A673 (cell line): ENCODE results near the gene C1orf122. TPM values are rescaled to one million over a fixed set of nuclear protein-coding genes. Genes with fewer than 3 reads are reported as not detected.

Experiments used
- BruUV-seq: library from RNA; stranded (reverse); fragments of 400-500 nt; replicated peaks from 2 replicates; lab custom pipeline; 2021; lab: Mats Ljungman, UMichigan
- CTCF ChIA-PET: fragments of 300-600 bp; sonication (Branson Sonifier 250); formaldehyde crosslinking; loops from one replicate; lab custom pipeline; 2022; ENCODE audit warnings: antibody characterized with exemption; lab: Charles Lee
- POLR2A ChIA-PET: fragments of 300-600 bp; sonication (Branson Sonifier 250); formaldehyde crosslinking; loops from one replicate; lab custom pipeline; 2022; ENCODE audit warnings: antibody characterized with exemption; ENCODE audit not compliant: low non-redundant PET; lab: Charles Lee
- DNase-seq: peaks from one replicate; pipeline ENCODE4 v3.0.0-alpha.2; 2015; ENCODE audit warnings: low spot score
- H3K27ac ChIP-seq: fragments of 200-600 bp; sonication (generic); 2 replicates; pipeline ENCODE4 v1.5.1; 2016; ENCODE audit warnings: mixed run types, low read depth, mild to moderate bottlenecking, mixed read lengths, antibody characterized with exemption, low read length; ENCODE audit not compliant: poor library complexity, severe bottlenecking
- H3K27me3 ChIP-seq: fragments of 200-600 bp; sonication (generic); replicated peaks from 2 replicates; pipeline ENCODE4 v1.6.1; 2017; ENCODE audit warnings: mixed run types, low read depth, mild to moderate bottlenecking, mixed read lengths, antibody characterized with exemption, low read length; ENCODE audit not compliant: insufficient read depth, poor library complexity
- H3K36me3 ChIP-seq: fragments of 200-600 bp; sonication (generic); 2 replicates; pipeline ENCODE4 v1.6.1; 2016; ENCODE audit warnings: mixed run types, mild to moderate bottlenecking, mixed read lengths, antibody characterized with exemption, low read length; ENCODE audit not compliant: insufficient read depth, poor library complexity, severe bottlenecking
- H3K4me1 ChIP-seq: fragments of 200-600 bp; sonication (generic); 2 replicates; pipeline ENCODE4 v1.6.1; 2017; ENCODE audit warnings: mixed run types, mild to moderate bottlenecking, mixed read lengths, antibody characterized with exemption, low read length; ENCODE audit not compliant: insufficient read depth, poor library complexity, severe bottlenecking
- H3K4me3 ChIP-seq: fragments of 200-600 bp; sonication (generic); 2 replicates; pipeline ENCODE4 v1.5.1; 2016; ENCODE audit warnings: low read depth, mixed run types, mild to moderate bottlenecking, mixed read lengths, low read length; ENCODE audit not compliant: poor library complexity, severe bottlenecking
- H3K9me3 ChIP-seq: fragments of 200-600 bp; sonication (generic); 2 replicates; pipeline ENCODE4 v1.6.1; 2016; ENCODE audit warnings: mixed run types, low read depth, mild to moderate bottlenecking, mixed read lengths, antibody characterized with exemption, low read length; ENCODE audit not compliant: poor library complexity, severe bottlenecking
- EZH2 ChIP-seq: fragments of 200-600 bp; sonication (generic); IDR thresholded peaks from 2 replicates; pipeline ENCODE4 v1.6.1; 2017; ENCODE audit warnings: borderline replicate concordance, low read depth, mild to moderate bottlenecking, mixed read lengths, antibody characterized with exemption, low read length; ENCODE audit not compliant: poor library complexity, severe bottlenecking
- intact Hi-C: fragments of 100-400 bp; cut with micrococcal nuclease; formaldehyde crosslinking; loops from one replicate; pipeline ENCODE4 v1.10.0; 2022; ENCODE audit not compliant: unreplicated experiment
- total RNA-seq: library from RNA; stranded (reverse); gene quantifications from 2 replicates; pipeline ENCODE4 v1.2.3, GENCODE V29; 2021
- TF ChIP-seq, protein P1 (sequence below): fragments of 300-800, 200-600 bp; sonication (generic); conservative IDR thresholded peaks from 2 replicates; pipeline ENCODE4 v1.5.1; 2017; ENCODE audit warnings: low read depth, mild to moderate bottlenecking, antibody characterized with exemption, low read length, moderate library complexity, mixed read lengths

Gene C1orf122
- total RNA-seq, 1 experiment from 2014 or later, result 31.0 TPM

DNA sequence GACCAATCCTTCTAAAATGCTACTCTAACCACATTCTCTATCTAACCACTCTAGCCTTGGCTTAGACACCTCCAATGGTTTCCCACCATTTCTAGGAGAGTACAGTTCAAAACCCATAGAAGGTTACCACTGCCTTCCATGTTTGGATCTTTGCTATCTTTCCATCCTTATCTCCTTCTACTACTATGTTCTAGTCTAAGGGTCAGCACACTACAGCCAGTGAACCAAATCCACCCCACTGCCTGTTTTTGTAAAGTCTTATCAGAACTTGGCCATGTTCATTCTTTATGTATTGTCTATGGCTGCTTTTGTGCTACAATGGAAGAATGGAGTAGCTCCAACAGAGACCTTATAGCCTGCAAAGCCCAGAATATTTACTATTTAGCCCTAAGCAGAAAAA is 45.6 kb downstream of the C1orf122 start:
- ChIA-PET CTCF (no interaction called here), POLR2A (no interaction called here)

DNA sequence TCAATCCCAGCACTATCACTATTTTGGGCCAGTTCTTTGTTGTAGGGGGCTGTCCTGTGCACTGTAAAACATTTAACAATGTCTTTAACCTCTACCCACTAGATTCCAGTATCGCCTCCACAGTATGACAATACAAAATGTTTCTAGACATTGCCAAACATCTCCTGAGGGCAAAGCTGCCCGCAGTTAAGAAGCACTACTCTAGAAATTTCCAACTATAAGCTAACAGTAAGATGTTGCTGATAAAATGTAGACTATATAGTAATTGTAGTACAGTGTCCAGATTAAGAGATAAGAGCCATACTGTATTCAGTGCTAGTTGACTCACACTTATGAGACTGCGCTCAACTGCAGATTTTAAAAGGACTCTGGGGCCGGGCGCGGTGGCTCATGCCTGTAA is 46.8 kb downstream of the C1orf122 start:
- no peaks in the 10 kb centered on the region for H3K27me3 ChIP-seq
- intact Hi-C loops, result no loop called here
- no TSS peak for BruUV-seq
- ChIA-PET CTCF (no interaction called here), POLR2A (no interaction called here)
- H3K9me3 ChIP-seq, result no peaks in the 10 kb centered on the region
- TF ChIP-seq, protein P1, sequence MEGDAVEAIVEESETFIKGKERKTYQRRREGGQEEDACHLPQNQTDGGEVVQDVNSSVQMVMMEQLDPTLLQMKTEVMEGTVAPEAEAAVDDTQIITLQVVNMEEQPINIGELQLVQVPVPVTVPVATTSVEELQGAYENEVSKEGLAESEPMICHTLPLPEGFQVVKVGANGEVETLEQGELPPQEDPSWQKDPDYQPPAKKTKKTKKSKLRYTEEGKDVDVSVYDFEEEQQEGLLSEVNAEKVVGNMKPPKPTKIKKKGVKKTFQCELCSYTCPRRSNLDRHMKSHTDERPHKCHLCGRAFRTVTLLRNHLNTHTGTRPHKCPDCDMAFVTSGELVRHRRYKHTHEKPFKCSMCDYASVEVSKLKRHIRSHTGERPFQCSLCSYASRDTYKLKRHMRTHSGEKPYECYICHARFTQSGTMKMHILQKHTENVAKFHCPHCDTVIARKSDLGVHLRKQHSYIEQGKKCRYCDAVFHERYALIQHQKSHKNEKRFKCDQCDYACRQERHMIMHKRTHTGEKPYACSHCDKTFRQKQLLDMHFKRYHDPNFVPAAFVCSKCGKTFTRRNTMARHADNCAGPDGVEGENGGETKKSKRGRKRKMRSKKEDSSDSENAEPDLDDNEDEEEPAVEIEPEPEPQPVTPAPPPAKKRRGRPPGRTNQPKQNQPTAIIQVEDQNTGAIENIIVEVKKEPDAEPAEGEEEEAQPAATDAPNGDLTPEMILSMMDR, result no peak
- TF ChIP-seq EZH2, result no peak
- no peak for DNase-seq
- H3K36me3 ChIP-seq, result peaks cover 20% of the 10 kb centered on the region
- H3K4me3 ChIP-seq, result no peak overlapping the region
- no peak overlapping the region for H3K27ac ChIP-seq
- peaks cover 10% of the 10 kb centered on the region for H3K4me1 ChIP-seq

More for the DNA sequence above, 45.6 kb downstream of the C1orf122 start:
- H3K4me3 ChIP-seq, result no peak overlapping the region
- no peak overlapping the region for H3K27ac ChIP-seq
- H3K9me3 ChIP-seq, result no peaks in the 10 kb centered on the region
- intact Hi-C loops, result no loop called here
- DNase-seq, result no peak
- no peaks in the 10 kb centered on the region for H3K27me3 ChIP-seq
- TF ChIP-seq, protein P1, result no peak
- no peak for TF ChIP-seq EZH2
- no TSS peak for BruUV-seq
- peaks cover 2% of the 10 kb centered on the region for H3K4me1 ChIP-seq
- peaks cover 24% of the 10 kb centered on the region for H3K36me3 ChIP-seq

Other genes starting within 250 kb of the C1orf122 start
- 101 and 121 TPM in 2 replicates for gene GNL2, start 211.9 kb upstream of the C1orf122 start, total RNA-seq
- gene RSPO1, start 172.9 kb upstream of the C1orf122 start, total RNA-seq, result not detected in 2 replicates
- 64.7 and 67.4 TPM in 2 replicates for gene CDCA8, start 115.3 kb upstream of the C1orf122 start, total RNA-seq
- gene EPHA10, start 42.7 kb upstream of the C1orf122 start, total RNA-seq, result not detected in 2 replicates
- 5.9 and 7.3 TPM in 2 replicates for gene MANEAL, start 13.9 kb upstream of the C1orf122 start, total RNA-seq
- 30.4 and 38.5 TPM in 2 replicates for gene YRDC, start 418 bp downstream of the C1orf122 start, total RNA-seq
- gene MTF1, start 51.8 kb downstream of the C1orf122 start, total RNA-seq, result 18.9 and 19.8 TPM in 2 replicates
- 15.6 and 23.9 TPM in 2 replicates for gene INPP5B, start 139.3 kb downstream of the C1orf122 start, total RNA-seq
- gene SF3A3, start 182.2 kb downstream of the C1orf122 start, total RNA-seq, result 184 and 194 TPM in 2 replicates
- gene FHL3, start 197.7 kb downstream of the C1orf122 start, total RNA-seq, result 89.5 and 106 TPM in 2 replicates
- 109 and 113 TPM in 2 replicates for gene UTP11, start 204.9 kb downstream of the C1orf122 start, total RNA-seq
- 83.3 and 92.9 TPM in 2 replicates for gene POU3F1, start 239.0 kb downstream of the C1orf122 start, total RNA-seq